K562 (cell line): ENCODE measurements around the gene CGNL1. TPM values are rescaled to one million over a fixed set of nuclear protein-coding genes. Genes with fewer than 3 reads are reported as not detected.

Experiments used
- ATAC-seq: fragments of 200-7000 bp; cut with Tn5 transposase; 3 replicates; pipeline ENCODE4 v1.9.1; 2020; ENCODE audit warnings: moderate library complexity
- BruUV-seq: library from RNA; stranded (reverse); fragments of 400-500 nt; replicated peaks from 2 replicates; lab custom pipeline; 2021; lab: Mats Ljungman, UMichigan
- CTCF ChIA-PET: fragments of 300-600 bp; formaldehyde crosslinking; extraction: SDS; loops from one replicate; lab custom pipeline; 2021; ENCODE audit warnings: low intra/inter-chr PET ratio; lab: Yijun Ruan, JAX
- POLR2A ChIA-PET: fragments of 300-600, 350-650 bp; sonication (Branson Sonifier 250); formaldehyde crosslinking; extraction: SDS; loops from one replicate; lab custom pipeline; 2021; ENCODE audit warnings: antibody characterized with exemption, inconsistent platforms; lab: Yijun Ruan, JAX
- DNase-seq, 4 experiments: peaks; one replicate each; pipeline versions ENCODE4 v3.0.0 to v3.0.0-alpha.2; 2011 to 2018; ENCODE audit warnings: low spot score in 3 of 4, mixed read lengths in 3 of 4; ENCODE audit errors: extremely low read depth in 1 of 4
- FAIRE-seq: peaks from 2 replicates; lab custom pipeline; 2011; peaks lifted over from hg19 to GRCh38; lab: Jason Lieb, UNC
- H2AFZ ChIP-seq: 2 replicates; pipeline ENCODE4 v1.6.0; 2011; ENCODE audit warnings: low read depth, low read length, control low read depth, inconsistent platforms
- H3K27ac ChIP-seq: fragments of 200-600 bp; 3 replicates; pipeline ENCODE4 v1.8.0; 2011; ENCODE audit warnings: low read depth, mild to moderate bottlenecking, control low read depth, inconsistent platforms, low read length, moderate library complexity, mixed read lengths; ENCODE audit errors: extremely low read depth
- H3K27me3 ChIP-seq, 2 experiments: fragments of 300-600 bp in 1 of 2; 2 replicates in 1 of 2; 3 replicates in 1 of 2; pipeline versions ENCODE4 v1.6.0 to v1.8.0; 2011; ENCODE audit warnings: inconsistent platforms in 2 of 2, low read length in 2 of 2, mild to moderate bottlenecking in 1 of 2, mixed read lengths in 1 of 2, moderate library complexity in 1 of 2; ENCODE audit not compliant: control insufficient read depth in 2 of 2, insufficient read depth in 2 of 2
- H3K36me3 ChIP-seq: fragments of 300-600 bp; 3 replicates; pipeline ENCODE4 v1.8.0; 2011; ENCODE audit warnings: mild to moderate bottlenecking, low read length, inconsistent platforms; ENCODE audit not compliant: control insufficient read depth, insufficient read depth
- H3K4me1 ChIP-seq, 2 experiments: fragments of 200-600 bp in 1 of 2; replicated peaks in 1 of 2; 2 replicates in 1 of 2; 3 replicates in 1 of 2; pipeline versions ENCODE4 v1.5.1 to v1.8.0; 2011; ENCODE audit warnings: inconsistent platforms in 2 of 2, low read length in 2 of 2, mild to moderate bottlenecking in 1 of 2, mixed read lengths in 1 of 2, moderate library complexity in 1 of 2; ENCODE audit not compliant: control insufficient read depth in 2 of 2, insufficient read depth in 2 of 2
- H3K4me2 ChIP-seq: 2 replicates; pipeline ENCODE4 v1.6.1; 2011; ENCODE audit warnings: low read length, control low read depth, inconsistent platforms, mixed read lengths; ENCODE audit not compliant: insufficient read depth
- H3K4me3 ChIP-seq: fragments of 200-600 bp; sonication (generic), shearing (Covaris generic); 2 replicates; pipeline ENCODE4 v1.5.1; 2016; ENCODE audit warnings: control low read depth, inconsistent platforms
- H3K79me2 ChIP-seq: fragments of 200-600 bp; 3 replicates; pipeline ENCODE4 v1.8.0; 2011; ENCODE audit warnings: low read length, inconsistent platforms; ENCODE audit not compliant: control insufficient read depth, insufficient read depth
- H3K9ac ChIP-seq, 2 experiments: 2 replicates each; pipeline versions ENCODE4 v1.6.0 to v1.6.1; 2011; ENCODE audit warnings: low read depth in 2 of 2, low read length in 2 of 2, control low read depth in 1 of 2, inconsistent platforms in 1 of 2, mild to moderate bottlenecking in 1 of 2, mixed read lengths in 1 of 2; ENCODE audit not compliant: insufficient read depth in 1 of 2
- H3K9me1 ChIP-seq: one replicate; pipeline ENCODE4 v1.6.0; 2011; ENCODE audit warnings: inconsistent platforms, mild to moderate bottlenecking, low read length, moderate library complexity; ENCODE audit not compliant: control insufficient read depth, insufficient read depth
- H3K9me3 ChIP-seq: replicated peaks from 2 replicates; pipeline ENCODE4 v1.5.1; 2011; ENCODE audit warnings: low read depth, low read length, inconsistent platforms; ENCODE audit not compliant: control insufficient read depth, insufficient read depth
- H4K20me1 ChIP-seq: replicated peaks from 2 replicates; pipeline ENCODE4 v1.6.1; 2011; ENCODE audit warnings: low read length, inconsistent platforms, mixed read lengths; ENCODE audit not compliant: control insufficient read depth, insufficient read depth
- BMI1 ChIP-seq: fragments of 150-350 bp; IDR thresholded peaks from 2 replicates; pipeline ENCODE4 v1.6.1; 2014; ENCODE audit warnings: low read length
- CREM ChIP-seq: IDR thresholded peaks from 2 replicates; pipeline ENCODE4 v1.6.1; 2014; ENCODE audit warnings: antibody characterized with exemption, low read depth
- CSDE1 ChIP-seq, 2 experiments: fragments of 450-650 bp; IDR thresholded peaks; 2 replicates each; pipeline ENCODE4 v1.6.1; 2016; ENCODE audit warnings: mild to moderate bottlenecking in 1 of 2
- PHF20 ChIP-seq: fragments of 450-650 bp; IDR thresholded peaks from 2 replicates; pipeline ENCODE4 v1.6.1; 2018; ENCODE audit not compliant: partially characterized antibody
- TCFL5 ChIP-seq: fragments of 250-450 bp; sonication (Bioruptor Pico); conservative IDR thresholded peaks from 2 replicates; pipeline ENCODE4 v1.6.1; 2021; ENCODE audit warnings: mild to moderate bottlenecking, moderate library complexity, matching md5 sums
- TFAM ChIP-seq: fragments of 250-450 bp; sonication (Bioruptor Pico); conservative IDR thresholded peaks from 2 replicates; pipeline ENCODE4 v1.5.0; 2021; ENCODE audit warnings: mild to moderate bottlenecking, moderate library complexity
- ZBTB9 ChIP-seq: fragments of 450-650 bp; formaldehyde crosslinking; IDR thresholded peaks from 2 replicates; pipeline ENCODE4 v1.4.0; 2020; ENCODE audit warnings: mild to moderate bottlenecking, moderate library complexity
- WGBS: fragments of 100-300 bp; shearing (Covaris generic); methylation state at CpG from one replicate; pipeline ENCODE4 v1.1.6; 2016; ENCODE audit warnings: low coverage, mixed read lengths; ENCODE audit not compliant: insufficient coverage; ENCODE audit errors: missing lambda C conversion rate; 5-methylcytosine and 5-hydroxymethylcytosine counted together
- in situ Hi-C: fragments of 300-500 bp; cut with MboI; formaldehyde crosslinking; loops from 4 replicates; pipeline ENCODE4 v1.15.0; 2018; ENCODE audit warnings: inconsistent platforms, mixed read lengths
- intact Hi-C: fragments of 100-400 bp; cut with micrococcal nuclease; formaldehyde crosslinking; loops from 2 replicates; pipeline ENCODE4 v1.14.2; 2022
- polyA plus RNA-seq, 8 experiments: library from polyadenylated mRNA; depleted of rRNA in 4 of 8; stranded (reverse) in 5 of 8; unstranded in 3 of 8; fragments of >200 nt; fragmentation: Nextera tagmentation in 2 of 8; fragmentation: Illumina TruSeq in 1 of 8; extraction: Ambion mirVana in 2 of 8; extraction: Trizol in 1 of 8; gene quantifications; 2 replicates each; pipeline versions ENCODE4 v1.2.1 to v1.2.3, GENCODE V29; 2011 to 2014; ENCODE audit warnings: inconsistent platforms in 1 of 8, missing spikeins in 1 of 8
- total RNA-seq, 7 experiments: library from RNA; depleted of rRNA in 6 of 7; stranded (reverse); fragments of >200 nt in 6 of 7; fragmentation: Illumina TruSeq in 2 of 7; extraction: Trizol in 2 of 7; gene quantifications; 2 replicates each; pipeline versions ENCODE4 v1.2.1 to v1.2.3, GENCODE V29; 2011 to 2021; ENCODE audit warnings: low replicate concordance in 1 of 7

The CGNL1 gene
- total and polyA plus RNA-seq, 9 of the 15 experiments (the other 6 are each of a cell fraction or from before 2014, with no cell fraction given): 0.01 to 0.07 TPM; not detected in 7

GRCh38 chr15:57534281-57534680, 158.0 kb downstream of the CGNL1 start:
- no peaks in the 10 kb centered on the region for H4K20me1 ChIP-seq
- H3K4me2 ChIP-seq: no peak overlapping the region
- no peaks in the 10 kb centered on the region for H3K9me3 ChIP-seq
- peaks cover 15 to 28% of the 10 kb centered on the region in 2 experiments; a peak in 4 of 5 replicates for H3K27me3 ChIP-seq
- H2AFZ ChIP-seq: no peak overlapping the region
- H3K36me3 ChIP-seq: no peaks in the 10 kb centered on the region
- FAIRE-seq (no peak), ATAC-seq (no peak), DNase-seq (no peak)
- no peaks in the 10 kb centered on the region for H3K79me2 ChIP-seq
- H3K9me1 ChIP-seq: no peaks in the 10 kb centered on the region
- no peaks in the 10 kb centered on the region for H3K4me1 ChIP-seq
- no peak overlapping the region for H3K27ac ChIP-seq
- in situ Hi-C loops: loop anchor here (5.0 to 10.0 kb wide), 2 partner anchors 192 to 1039 kb away; no protein-coding TSS in a partner anchor
- BruUV-seq: no TSS peak
- POLR2A ChIA-PET: interaction anchor here (1.2 kb wide), 1 partner anchor 13 kb away, joined by 4 read pairs; no protein-coding TSS in a partner anchor
- CTCF ChIA-PET: no interaction called here
- H3K4me3 ChIP-seq: no peak overlapping the region
- 0% methylated on average over 4 of the region's 6 CpGs for WGBS
- intact Hi-C loops: no loop called here
- H3K9ac ChIP-seq: no peak overlapping the region
- no peak for TF ChIP-seq CREM
- TF ChIP-seq TCFL5 (CRISPR knock-in tag): no peak
- TF ChIP-seq CSDE1 (IDR thresholded peaks at IDR 0.05): no peak
- TF ChIP-seq PHF20: no peak
- TF ChIP-seq ZBTB9 (CRISPR knock-in tag): no peak
- no peak for TF ChIP-seq TFAM (CRISPR knock-in tag)
- TF ChIP-seq BMI1: no peak
- TF ChIP-seq, all 486 proteins: peak for 0
